K562 (cell line): Measurements from ENCODE around the gene HIRIP3. TPM values are rescaled to one million over a fixed set of nuclear protein-coding genes. Genes with fewer than 3 reads are reported as not detected.

ENCODE experiments used
- ATAC-seq: fragments of 200-7000 bp; cut with Tn5 transposase; 3 replicates; pipeline ENCODE4 v1.9.1; 2020; ENCODE audit warnings: moderate library complexity
- BruUV-seq: library from RNA; stranded (reverse); fragments of 400-500 nt; replicated peaks from 2 replicates; lab custom pipeline; 2021; lab: Mats Ljungman, UMichigan
- CTCF ChIA-PET: fragments of 300-600 bp; formaldehyde crosslinking; extraction: SDS; loops from one replicate; lab custom pipeline; 2021; ENCODE audit warnings: low intra/inter-chr PET ratio; lab: Yijun Ruan, JAX
- POLR2A ChIA-PET: fragments of 300-600, 350-650 bp; sonication (Branson Sonifier 250); formaldehyde crosslinking; extraction: SDS; loops from one replicate; lab custom pipeline; 2021; ENCODE audit warnings: antibody characterized with exemption, inconsistent platforms; lab: Yijun Ruan, JAX
- DNase-seq, 4 experiments: peaks; one replicate each; pipeline versions ENCODE4 v3.0.0 to v3.0.0-alpha.2; 2011 to 2018; ENCODE audit warnings: low spot score in 3 of 4, mixed read lengths in 3 of 4; ENCODE audit errors: extremely low read depth in 1 of 4
- FAIRE-seq: peaks from 2 replicates; lab custom pipeline; 2011; peaks lifted over from hg19 to GRCh38; lab: Jason Lieb, UNC
- H2AFZ ChIP-seq: 2 replicates; pipeline ENCODE4 v1.6.0; 2011; ENCODE audit warnings: low read depth, low read length, control low read depth, inconsistent platforms
- H3K27ac ChIP-seq: fragments of 200-600 bp; 3 replicates; pipeline ENCODE4 v1.8.0; 2011; ENCODE audit warnings: low read depth, mild to moderate bottlenecking, control low read depth, inconsistent platforms, low read length, moderate library complexity, mixed read lengths; ENCODE audit errors: extremely low read depth
- H3K27me3 ChIP-seq, 2 experiments: fragments of 300-600 bp in 1 of 2; 2 replicates in 1 of 2; 3 replicates in 1 of 2; pipeline versions ENCODE4 v1.6.0 to v1.8.0; 2011; ENCODE audit warnings: inconsistent platforms in 2 of 2, low read length in 2 of 2, mild to moderate bottlenecking in 1 of 2, mixed read lengths in 1 of 2, moderate library complexity in 1 of 2; ENCODE audit not compliant: control insufficient read depth in 2 of 2, insufficient read depth in 2 of 2
- H3K36me3 ChIP-seq: fragments of 300-600 bp; 3 replicates; pipeline ENCODE4 v1.8.0; 2011; ENCODE audit warnings: mild to moderate bottlenecking, low read length, inconsistent platforms; ENCODE audit not compliant: control insufficient read depth, insufficient read depth
- H3K4me1 ChIP-seq, 2 experiments: fragments of 200-600 bp in 1 of 2; replicated peaks in 1 of 2; 2 replicates in 1 of 2; 3 replicates in 1 of 2; pipeline versions ENCODE4 v1.5.1 to v1.8.0; 2011; ENCODE audit warnings: inconsistent platforms in 2 of 2, low read length in 2 of 2, mild to moderate bottlenecking in 1 of 2, mixed read lengths in 1 of 2, moderate library complexity in 1 of 2; ENCODE audit not compliant: control insufficient read depth in 2 of 2, insufficient read depth in 2 of 2
- H3K4me2 ChIP-seq: 2 replicates; pipeline ENCODE4 v1.6.1; 2011; ENCODE audit warnings: low read length, control low read depth, inconsistent platforms, mixed read lengths; ENCODE audit not compliant: insufficient read depth
- H3K4me3 ChIP-seq: fragments of 200-600 bp; sonication (generic), shearing (Covaris generic); 2 replicates; pipeline ENCODE4 v1.5.1; 2016; ENCODE audit warnings: control low read depth, inconsistent platforms
- H3K79me2 ChIP-seq: fragments of 200-600 bp; 3 replicates; pipeline ENCODE4 v1.8.0; 2011; ENCODE audit warnings: low read length, inconsistent platforms; ENCODE audit not compliant: control insufficient read depth, insufficient read depth
- H3K9ac ChIP-seq, 2 experiments: 2 replicates each; pipeline versions ENCODE4 v1.6.0 to v1.6.1; 2011; ENCODE audit warnings: low read depth in 2 of 2, low read length in 2 of 2, control low read depth in 1 of 2, inconsistent platforms in 1 of 2, mild to moderate bottlenecking in 1 of 2, mixed read lengths in 1 of 2; ENCODE audit not compliant: insufficient read depth in 1 of 2
- H3K9me1 ChIP-seq: one replicate; pipeline ENCODE4 v1.6.0; 2011; ENCODE audit warnings: inconsistent platforms, mild to moderate bottlenecking, low read length, moderate library complexity; ENCODE audit not compliant: control insufficient read depth, insufficient read depth
- H3K9me3 ChIP-seq: replicated peaks from 2 replicates; pipeline ENCODE4 v1.5.1; 2011; ENCODE audit warnings: low read depth, low read length, inconsistent platforms; ENCODE audit not compliant: control insufficient read depth, insufficient read depth
- H4K20me1 ChIP-seq: replicated peaks from 2 replicates; pipeline ENCODE4 v1.6.1; 2011; ENCODE audit warnings: low read length, inconsistent platforms, mixed read lengths; ENCODE audit not compliant: control insufficient read depth, insufficient read depth
- EGR1 ChIP-seq: fragments of 450-650 bp; conservative IDR thresholded peaks from 2 replicates; pipeline ENCODE4 v1.6.1; 2017; ENCODE audit warnings: mild to moderate bottlenecking
- NFIC ChIP-seq: fragments of 450-650 bp; IDR thresholded peaks from 2 replicates; pipeline ENCODE4 v1.6.1; 2017; ENCODE audit warnings: mild to moderate bottlenecking, inconsistent platforms
- TGIF2 ChIP-seq: sonication (generic); formaldehyde crosslinking; IDR thresholded peaks from 2 replicates; pipeline ENCODE4 v1.8.1; 2022; ENCODE audit warnings: mild to moderate bottlenecking, missing genetic modification reagents, moderate library complexity
- ZBTB7A ChIP-seq: IDR thresholded peaks from 2 replicates; pipeline ENCODE4 v1.6.1; 2011; ENCODE audit warnings: low read depth, mild to moderate bottlenecking, low read length, moderate library complexity, borderline replicate concordance; ENCODE audit not compliant: control insufficient read depth
- ZNF143 ChIP-seq: sonication (generic); formaldehyde crosslinking; IDR thresholded peaks from 2 replicates; pipeline ENCODE4 v1.9.0; 2022; ENCODE audit warnings: mild to moderate bottlenecking, missing genetic modification reagents
- ZNF668 ChIP-seq: fragments of 250-450 bp; sonication (Bioruptor Pico); IDR thresholded peaks from 2 replicates; pipeline ENCODE4 v1.8.0; 2022; ENCODE audit warnings: mild to moderate bottlenecking, inconsistent platforms
- WGBS: fragments of 100-300 bp; shearing (Covaris generic); methylation state at CpG from one replicate; pipeline ENCODE4 v1.1.6; 2016; ENCODE audit warnings: low coverage, mixed read lengths; ENCODE audit not compliant: insufficient coverage; ENCODE audit errors: missing lambda C conversion rate; 5-methylcytosine and 5-hydroxymethylcytosine counted together
- in situ Hi-C: fragments of 300-500 bp; cut with MboI; formaldehyde crosslinking; loops from 4 replicates; pipeline ENCODE4 v1.15.0; 2018; ENCODE audit warnings: inconsistent platforms, mixed read lengths
- intact Hi-C: fragments of 100-400 bp; cut with micrococcal nuclease; formaldehyde crosslinking; loops from 2 replicates; pipeline ENCODE4 v1.14.2; 2022
- polyA plus RNA-seq, 8 experiments: library from polyadenylated mRNA; depleted of rRNA in 4 of 8; stranded (reverse) in 5 of 8; unstranded in 3 of 8; fragments of >200 nt; fragmentation: Nextera tagmentation in 2 of 8; fragmentation: Illumina TruSeq in 1 of 8; extraction: Ambion mirVana in 2 of 8; extraction: Trizol in 1 of 8; gene quantifications; 2 replicates each; pipeline versions ENCODE4 v1.2.1 to v1.2.3, GENCODE V29; 2011 to 2014; ENCODE audit warnings: inconsistent platforms in 1 of 8, missing spikeins in 1 of 8
- total RNA-seq, 7 experiments: library from RNA; depleted of rRNA in 6 of 7; stranded (reverse); fragments of >200 nt in 6 of 7; fragmentation: Illumina TruSeq in 2 of 7; extraction: Trizol in 2 of 7; gene quantifications; 2 replicates each; pipeline versions ENCODE4 v1.2.1 to v1.2.3, GENCODE V29; 2011 to 2021; ENCODE audit warnings: low replicate concordance in 1 of 7

Gene HIRIP3
- total and polyA plus RNA-seq, 9 of the 15 experiments (the other 6 are each of a cell fraction or from before 2014, with no cell fraction given) = 3.3 to 38.2 (median 18.2) TPM

GRCh38 chr16:30009990-30010843 lies 14.8 kb upstream of the HIRIP3 start:
- in situ Hi-C loops (no loop called here), intact Hi-C loops (loop anchor here (5.0 kb wide), 1 partner anchor 148 kb away; the partner anchor contains the start of gene CDIPT)
- peaks cover 5% of the 10 kb centered on the region; the same call in 1 of the 2 replicates for H4K20me1 ChIP-seq
- BruUV-seq = no TSS peak
- H3K9ac ChIP-seq = 0 out of 4 replicates have a peak overlapping the region, but pooled peaks of 1 of the 2 experiments have one; percentile 73
- no peaks in the 10 kb centered on the region for H3K9me1 ChIP-seq
- CTCF ChIA-PET = no interaction called here
- no peak overlapping the region for H2AFZ ChIP-seq
- POLR2A ChIA-PET = interaction anchor here (0.6 kb wide), 1 partner anchor 14 kb away, joined by 3 read pairs; the partner anchor contains the start of gene INO80E
- DNase-seq (peak in 1 of 4 experiments; percentile 28), FAIRE-seq (no peak), ATAC-seq (no peak)
- H3K36me3 ChIP-seq = peaks cover 2% of the 10 kb centered on the region; the same call in 1 of the 3 replicates
- H3K4me2 ChIP-seq = no peak overlapping the region
- 0 out of 2 replicates have a peak overlapping the region, but pooled peaks have one; percentile 15 for H3K4me3 ChIP-seq
- H3K4me1 ChIP-seq = peaks cover 0 to 58% of the 10 kb centered on the region in 2 experiments; a peak in 2 of 5 replicates
- H3K27ac ChIP-seq = no peak overlapping the region
- H3K27me3 ChIP-seq = peaks cover 0 to 9% of the 10 kb centered on the region in 2 experiments; a peak in 3 of 5 replicates
- H3K79me2 ChIP-seq = no peaks in the 10 kb centered on the region
- TF ChIP-seq ZBTB7A (peak; percentile 42), ZNF668 (CRISPR knock-in tag) (no peak), NFIC (peak; percentile 55), ZNF143 (0 out of 2 replicates have a peak, but pooled peaks have one; percentile 7), EGR1 (peak; percentile 60), TGIF2 (CRISPR knock-in tag) (no peak)
- H3K9me3 ChIP-seq = no peaks in the 10 kb centered on the region
- WGBS = 12% methylated on average over 19 of the region's 34 CpGs
